ENCODE results near the gene TLE7. TPM values are rescaled to one million over a fixed set of nuclear protein-coding genes. Genes with fewer than 3 reads are reported as not detected.

Gene TLE7
- total RNA-seq, 1 experiment from 2014 or later, result not detected

DNA sequence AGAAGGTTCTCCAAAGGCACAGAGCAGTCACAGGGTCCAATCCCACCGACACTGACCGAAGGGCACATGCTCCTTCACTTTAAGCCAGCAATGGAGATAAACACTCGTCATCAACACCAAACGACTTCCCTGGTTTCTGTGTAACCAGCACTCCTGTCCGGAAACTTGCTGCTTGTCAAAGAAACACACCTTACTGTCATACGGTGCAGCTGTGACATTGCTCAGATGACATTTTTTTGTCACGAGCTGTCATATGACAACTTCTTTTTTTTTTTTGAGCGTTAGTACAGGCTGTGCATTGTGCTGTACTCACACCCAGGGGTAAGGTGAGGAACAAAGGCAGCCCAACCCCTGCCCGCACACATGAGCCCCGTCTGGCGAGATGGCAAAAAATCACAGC lies 39.2 kb downstream of the TLE7 start:
- CTCF ChIA-PET, result no interaction called here
- no peak overlapping the region for H3K27ac Mint-ChIP-seq (ENCODE audit: unreplicated experiment)
- TF ChIP-seq, protein P1, sequence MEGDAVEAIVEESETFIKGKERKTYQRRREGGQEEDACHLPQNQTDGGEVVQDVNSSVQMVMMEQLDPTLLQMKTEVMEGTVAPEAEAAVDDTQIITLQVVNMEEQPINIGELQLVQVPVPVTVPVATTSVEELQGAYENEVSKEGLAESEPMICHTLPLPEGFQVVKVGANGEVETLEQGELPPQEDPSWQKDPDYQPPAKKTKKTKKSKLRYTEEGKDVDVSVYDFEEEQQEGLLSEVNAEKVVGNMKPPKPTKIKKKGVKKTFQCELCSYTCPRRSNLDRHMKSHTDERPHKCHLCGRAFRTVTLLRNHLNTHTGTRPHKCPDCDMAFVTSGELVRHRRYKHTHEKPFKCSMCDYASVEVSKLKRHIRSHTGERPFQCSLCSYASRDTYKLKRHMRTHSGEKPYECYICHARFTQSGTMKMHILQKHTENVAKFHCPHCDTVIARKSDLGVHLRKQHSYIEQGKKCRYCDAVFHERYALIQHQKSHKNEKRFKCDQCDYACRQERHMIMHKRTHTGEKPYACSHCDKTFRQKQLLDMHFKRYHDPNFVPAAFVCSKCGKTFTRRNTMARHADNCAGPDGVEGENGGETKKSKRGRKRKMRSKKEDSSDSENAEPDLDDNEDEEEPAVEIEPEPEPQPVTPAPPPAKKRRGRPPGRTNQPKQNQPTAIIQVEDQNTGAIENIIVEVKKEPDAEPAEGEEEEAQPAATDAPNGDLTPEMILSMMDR (IDR thresholded peaks at IDR 0.05; ENCODE audit: unreplicated experiment), result no peak

DNA sequence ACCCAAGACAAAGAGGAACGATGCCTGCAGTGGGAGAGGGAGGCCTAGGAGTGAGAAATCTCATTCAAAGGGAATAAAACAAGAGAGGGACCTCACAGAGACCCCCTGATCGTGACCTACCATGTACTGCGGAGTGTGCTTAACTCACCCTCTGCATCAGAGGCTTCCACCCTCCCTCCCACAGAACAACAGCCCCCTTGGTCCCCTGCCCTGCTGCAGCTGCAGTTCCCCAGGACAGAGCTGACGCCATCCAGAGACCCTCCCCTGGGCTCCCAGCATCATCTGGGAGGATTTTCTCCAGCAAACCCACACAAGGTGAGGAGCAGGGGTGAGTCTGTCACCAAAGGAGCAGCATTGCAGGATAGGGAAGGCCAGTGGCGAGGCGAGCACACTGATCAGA lies 39.8 kb downstream of the TLE7 start:
- DNase-seq, result no peak
- Mint-ChIP-seq H3K4me3 (ENCODE audit: low read depth, unreplicated experiment) (no peak overlapping the region), H3K27ac (ENCODE audit: unreplicated experiment) (no peak overlapping the region), H3K36me3 (ENCODE audit: insufficient read depth, unreplicated experiment) (no peaks in the 10 kb centered on the region), H3K4me1 (ENCODE audit: low read depth, unreplicated experiment) (no peaks in the 10 kb centered on the region), H3K27me3 (ENCODE audit: unreplicated experiment) (peaks cover 43% of the 10 kb centered on the region), H3K9me3 (ENCODE audit: low read depth, unreplicated experiment) (no peaks in the 10 kb centered on the region)
- TF ChIP-seq, protein P1 (IDR thresholded peaks at IDR 0.05; ENCODE audit: unreplicated experiment), result no peak
- BruUV-seq (replicated peaks), result no TSS peak
- intact Hi-C loops (cut with micrococcal nuclease; ENCODE audit: unreplicated experiment), result no loop called here
- CTCF ChIA-PET, result no interaction called here

More for the DNA sequence above, 39.2 kb downstream of the TLE7 start:
- H3K27me3 Mint-ChIP-seq (ENCODE audit: unreplicated experiment), result peaks cover 50% of the 10 kb centered on the region
- DNase-seq, result no peak
- H3K4me1 Mint-ChIP-seq (ENCODE audit: low read depth, unreplicated experiment), result no peaks in the 10 kb centered on the region
- no peaks in the 10 kb centered on the region for H3K36me3 Mint-ChIP-seq (ENCODE audit: insufficient read depth, unreplicated experiment)
- intact Hi-C loops (cut with micrococcal nuclease; ENCODE audit: unreplicated experiment), result no loop called here
- no peak overlapping the region for H3K4me3 Mint-ChIP-seq (ENCODE audit: low read depth, unreplicated experiment)
- BruUV-seq (replicated peaks), result no TSS peak
- H3K9me3 Mint-ChIP-seq (ENCODE audit: low read depth, unreplicated experiment), result no peaks in the 10 kb centered on the region

DNA sequence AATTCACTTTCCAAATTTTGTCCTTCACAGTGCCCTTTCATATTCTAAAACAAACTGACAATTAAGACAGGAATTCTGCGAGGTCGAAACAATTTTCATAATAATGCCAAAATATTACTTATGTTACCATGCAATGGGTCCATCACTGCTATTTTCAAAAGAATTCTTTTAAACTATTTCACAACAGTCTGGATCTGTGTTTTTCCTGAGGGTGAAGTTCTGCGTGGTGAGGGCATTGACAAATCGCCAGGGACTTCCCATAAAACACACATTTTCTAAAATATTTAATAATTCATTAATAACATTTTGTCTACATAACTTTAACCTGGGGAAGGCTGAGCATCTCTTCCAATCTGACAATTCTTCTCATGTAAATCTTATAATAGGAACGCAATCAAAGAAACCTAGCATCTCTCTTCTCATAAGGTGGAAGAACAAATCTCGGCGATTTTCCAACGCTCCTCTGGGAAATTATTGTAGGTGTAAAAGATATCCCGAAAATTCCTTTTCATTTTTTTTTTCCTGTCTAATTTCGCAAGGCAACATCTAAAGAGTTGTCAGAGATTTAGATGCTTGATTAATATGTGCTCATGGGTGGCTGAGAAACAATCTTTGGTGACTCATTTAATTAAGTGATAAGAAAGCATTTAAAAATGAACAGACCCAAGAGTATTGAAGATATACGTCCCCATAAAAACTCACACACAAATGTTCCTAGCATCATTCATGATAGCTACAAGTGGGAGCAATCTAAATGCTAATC lies 41.9 kb downstream of the TLE7 start:
- no peaks in the 10 kb centered on the region for H3K36me3 Mint-ChIP-seq (ENCODE audit: insufficient read depth, unreplicated experiment)
- intact Hi-C loops (cut with micrococcal nuclease; ENCODE audit: unreplicated experiment), result no loop called here
- TF ChIP-seq, protein P1 (IDR thresholded peaks at IDR 0.05; ENCODE audit: unreplicated experiment), result no peak
- no peak for DNase-seq
- CTCF ChIA-PET, result no interaction called here
- H3K4me1 Mint-ChIP-seq (ENCODE audit: low read depth, unreplicated experiment), result no peaks in the 10 kb centered on the region
- H3K27me3 Mint-ChIP-seq (ENCODE audit: unreplicated experiment), result peaks cover 30% of the 10 kb centered on the region
- no peak overlapping the region for H3K27ac Mint-ChIP-seq (ENCODE audit: unreplicated experiment)
- BruUV-seq (replicated peaks), result no TSS peak
- no peaks in the 10 kb centered on the region for H3K9me3 Mint-ChIP-seq (ENCODE audit: low read depth, unreplicated experiment)
- no peak overlapping the region for H3K4me3 Mint-ChIP-seq (ENCODE audit: low read depth, unreplicated experiment)

DNA sequence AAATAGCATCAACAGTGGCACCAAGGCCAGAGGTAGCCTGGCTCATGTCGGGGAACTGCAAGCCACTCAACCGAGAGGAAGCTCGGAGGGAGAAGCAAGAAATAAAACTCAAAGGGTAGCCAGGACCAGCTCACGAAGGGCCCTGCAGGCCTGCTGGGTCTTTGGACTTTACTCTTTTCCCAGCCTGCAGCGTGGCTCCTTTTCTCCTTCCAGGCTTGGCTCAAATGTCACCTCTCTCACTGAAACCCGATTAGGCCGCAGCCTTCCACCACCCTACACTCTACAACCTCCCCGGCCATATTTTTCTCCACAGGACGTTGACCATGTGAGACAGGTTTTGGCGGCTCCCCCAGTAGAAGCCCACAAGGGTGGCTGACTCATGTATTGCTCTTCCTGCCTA lies 45.3 kb downstream of the TLE7 start:
- Mint-ChIP-seq H3K27me3 (ENCODE audit: unreplicated experiment) (peaks cover 30% of the 10 kb centered on the region), H3K4me3 (ENCODE audit: low read depth, unreplicated experiment) (no peak overlapping the region), H3K4me1 (ENCODE audit: low read depth, unreplicated experiment) (no peaks in the 10 kb centered on the region), H3K36me3 (ENCODE audit: insufficient read depth, unreplicated experiment) (no peaks in the 10 kb centered on the region), H3K9me3 (ENCODE audit: low read depth, unreplicated experiment) (no peaks in the 10 kb centered on the region), H3K27ac (ENCODE audit: unreplicated experiment) (no peak overlapping the region)
- intact Hi-C loops (cut with micrococcal nuclease; ENCODE audit: unreplicated experiment), result no loop called here
- TF ChIP-seq, protein P1 (IDR thresholded peaks at IDR 0.05; ENCODE audit: unreplicated experiment), result no peak
- no TSS peak for BruUV-seq (replicated peaks)
- no peak for DNase-seq
- CTCF ChIA-PET, result no interaction called here
